ENCODE results near the gene C19orf33.

DNA sequence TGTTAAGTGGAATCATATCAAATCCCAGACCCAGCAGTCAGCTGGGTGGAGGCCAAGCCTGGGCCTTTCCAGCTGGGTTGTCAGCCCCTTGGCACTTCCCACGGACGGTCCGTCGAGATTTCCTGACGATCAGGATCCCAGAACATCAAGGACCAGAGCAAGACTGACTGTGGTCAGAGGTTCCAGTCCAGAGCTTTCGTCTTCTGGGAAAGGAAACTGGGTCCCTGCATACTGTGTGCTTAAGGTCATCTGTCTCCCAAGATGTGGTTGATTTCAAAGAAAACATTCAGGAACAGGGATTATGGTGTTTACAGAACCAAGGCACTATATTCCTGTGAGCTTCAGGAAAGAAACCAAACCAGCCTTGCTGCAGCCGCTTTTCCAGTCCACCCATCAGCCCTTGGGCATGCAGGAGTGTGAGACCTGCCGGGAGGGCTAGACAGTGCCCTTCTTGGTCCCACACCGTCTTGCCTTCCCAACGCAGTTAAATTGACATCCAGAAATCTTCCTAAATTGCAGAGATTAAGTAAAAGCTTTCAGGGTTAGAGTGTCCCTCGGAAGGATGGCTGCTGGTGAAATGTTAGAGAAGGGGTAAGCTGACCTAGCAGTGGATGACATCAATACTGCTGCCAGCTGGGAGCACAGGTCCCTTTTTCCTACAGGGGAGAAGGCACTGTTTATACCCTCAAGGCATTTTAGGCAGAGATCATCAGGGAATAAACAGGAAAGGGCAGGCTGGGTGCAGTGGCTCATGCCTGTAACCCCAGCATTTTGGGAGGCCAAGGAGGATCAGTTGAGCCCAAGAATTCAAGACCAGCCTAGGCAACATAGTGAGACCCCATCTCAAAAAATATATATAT lies 5.0 kb upstream of the C19orf33 start:
- TF ChIP-seq FOXK1 (CRISPR knock-in tag; IDR thresholded peaks at IDR 0.05) (no peak), CTCF (IDR thresholded peaks at IDR 0.05) (no peak), EMX1 (CRISPR knock-in tag; IDR thresholded peaks at IDR 0.05) (no peak), ZNF416 (CRISPR knock-in tag; IDR thresholded peaks at IDR 0.05) (no peak)
